Effector memory CD8-positive, alpha-beta T cell (primary cell): ENCODE measurements around the gene MAPK12.

Source experiments
- ATAC-seq: fragments of 150-1000 bp; cut with Tn5 transposase; replicated peaks from 2 replicates; pipeline ENCODE4 v1.10.0; 2021; ENCODE audit warnings: mild to moderate bottlenecking, moderate library complexity
- DNase-seq, 3 experiments: peaks; one replicate each; pipeline ENCODE4 v3.0.0; 2021
- H3K27ac Mint-ChIP-seq, 2 donors: one replicate each; pipeline ENCODE4 v1.8.0; 2022; ENCODE audit warnings: mild to moderate bottlenecking in 2 of 2, mixed read lengths in 2 of 2, moderate library complexity in 2 of 2
- H3K27me3 Mint-ChIP-seq, 2 donors: one replicate each; pipeline ENCODE4 v1.8.0; 2022; ENCODE audit warnings: mixed read lengths in 2 of 2
- H3K36me3 Mint-ChIP-seq: one replicate; pipeline ENCODE4 v1.8.0; 2022; ENCODE audit warnings: mild to moderate bottlenecking, moderate library complexity, mixed read lengths; ENCODE audit not compliant: insufficient read depth
- H3K4me1 Mint-ChIP-seq, 2 donors: one replicate each; pipeline ENCODE4 v1.8.0; 2022; ENCODE audit warnings: low read depth in 2 of 2, mixed read lengths in 2 of 2
- H3K4me3 Mint-ChIP-seq, 2 donors: one replicate each; pipeline ENCODE4 v1.8.0; 2022; ENCODE audit warnings: mild to moderate bottlenecking in 2 of 2, mixed read lengths in 2 of 2, moderate library complexity in 2 of 2
- H3K9me3 Mint-ChIP-seq, 2 donors: one replicate each; pipeline ENCODE4 v1.8.0; 2022; ENCODE audit warnings: mixed read lengths in 2 of 2

MAPK12 gene

GRCh38 chr22:50216684-50217520, 44.6 kb downstream of the MAPK12 start:
- Mint-ChIP-seq H3K36me3 (peaks cover 83% of the 10 kb centered on the region), H3K27ac (peak overlapping the region in 1 of 2 donors; percentile 87), H3K4me3 (no peak overlapping the region), H3K4me1 (peaks cover 9 to 25% of the 10 kb centered on the region in 2 donors), H3K9me3 (no peaks in the 10 kb centered on the region), H3K27me3 (no peaks in the 10 kb centered on the region)
- no peak for DNase-seq
- ATAC-seq: no peak

GRCh38 chr22:50216055-50216683, 45.3 kb downstream of the MAPK12 start:
- ATAC-seq (no peak), DNase-seq (no peak)
- Mint-ChIP-seq H3K4me1 (peaks cover 9 to 25% of the 10 kb centered on the region in 2 donors), H3K27me3 (no peaks in the 10 kb centered on the region), H3K27ac (peak overlapping the region in 1 of 2 donors; percentile 84), H3K9me3 (no peaks in the 10 kb centered on the region), H3K36me3 (peaks cover 81% of the 10 kb centered on the region), H3K4me3 (peak overlapping the region in 1 of 2 donors; percentile 6)

- H3K4me1 Mint-ChIP-seq: peaks cover 9 to 25% of the 10 kb centered on the region in 2 donors
- no peak for ATAC-seq
- H3K27me3 Mint-ChIP-seq: no peaks in the 10 kb centered on the region
- DNase-seq: no peak
- H3K4me3 Mint-ChIP-seq: peak overlapping the region in 1 of 2 donors; percentile 54
- peak overlapping the region; percentile 33 to 84 for H3K27ac Mint-ChIP-seq
- H3K36me3 Mint-ChIP-seq: peaks cover 75% of the 10 kb centered on the region
- no peaks in the 10 kb centered on the region for H3K9me3 Mint-ChIP-seq
Observed at GRCh38 chr22:50215297-50216054, 46.0 kb downstream of the MAPK12 start.

- peak overlapping the region in 1 of 2 donors; percentile 52 for H3K27ac Mint-ChIP-seq
- no peak overlapping the region for H3K4me3 Mint-ChIP-seq
Observed at GRCh38 chr22:50213263-50213662, 48.2 kb downstream of the MAPK12 start.

GRCh38 chr22:50211147-50211546, 50.3 kb downstream of the MAPK12 start:
- Mint-ChIP-seq H3K4me3 (no peak overlapping the region), H3K9me3 (no peaks in the 10 kb centered on the region), H3K36me3 (peaks cover 57% of the 10 kb centered on the region), H3K4me1 (peaks cover 12 to 31% of the 10 kb centered on the region in 2 donors), H3K27me3 (no peaks in the 10 kb centered on the region), H3K27ac (no peak overlapping the region)
- DNase-seq (no peak), ATAC-seq (no peak)

More at GRCh38 chr22:50213263-50213662, 48.2 kb downstream of the MAPK12 start:
- Mint-ChIP-seq H3K36me3 (peaks cover 70% of the 10 kb centered on the region), H3K9me3 (no peaks in the 10 kb centered on the region), H3K4me1 (peaks cover 12 to 31% of the 10 kb centered on the region in 2 donors), H3K27me3 (no peaks in the 10 kb centered on the region)
- ATAC-seq (no peak), DNase-seq (no peak)

GRCh38 chr22:50210378-50211139, 50.9 kb downstream of the MAPK12 start:
- H3K36me3 Mint-ChIP-seq: peaks cover 52% of the 10 kb centered on the region
- no peak overlapping the region for H3K4me3 Mint-ChIP-seq
- peaks cover 12 to 31% of the 10 kb centered on the region in 2 donors for H3K4me1 Mint-ChIP-seq
- ATAC-seq (no peak), DNase-seq (no peak)
- H3K27me3 Mint-ChIP-seq: no peaks in the 10 kb centered on the region
- H3K27ac Mint-ChIP-seq: peak overlapping the region; percentile 6 to 36
- no peaks in the 10 kb centered on the region for H3K9me3 Mint-ChIP-seq

GRCh38 chr22:50209893-50210292, 51.6 kb downstream of the MAPK12 start:
- Mint-ChIP-seq H3K4me1 (peaks cover 15 to 32% of the 10 kb centered on the region in 2 donors), H3K9me3 (no peaks in the 10 kb centered on the region), H3K4me3 (no peak overlapping the region), H3K27ac (peak overlapping the region; percentile 6 to 36), H3K27me3 (no peaks in the 10 kb centered on the region), H3K36me3 (peaks cover 45% of the 10 kb centered on the region)
- ATAC-seq: peak; percentile 84
- peak; percentile 67 to 69 (median 67) for DNase-seq

- H3K27ac Mint-ChIP-seq: peak overlapping the region; percentile 6 to 36
- no peaks in the 10 kb centered on the region for H3K27me3 Mint-ChIP-seq
- DNase-seq: no peak
- H3K4me1 Mint-ChIP-seq: peaks cover 19 to 33% of the 10 kb centered on the region in 2 donors
- H3K36me3 Mint-ChIP-seq: peaks cover 43% of the 10 kb centered on the region
- no peak overlapping the region for H3K4me3 Mint-ChIP-seq
- peak; percentile 36 for ATAC-seq
- H3K9me3 Mint-ChIP-seq: no peaks in the 10 kb centered on the region
Observed at GRCh38 chr22:50208939-50209892, 52.3 kb downstream of the MAPK12 start.

GRCh38 chr22:50208430-50208938, 53.0 kb downstream of the MAPK12 start:
- DNase-seq: no peak
- ATAC-seq: no peak
- H3K27me3 Mint-ChIP-seq: no peaks in the 10 kb centered on the region
- peaks cover 42% of the 10 kb centered on the region for H3K36me3 Mint-ChIP-seq
- peaks cover 19 to 27% of the 10 kb centered on the region in 2 donors for H3K4me1 Mint-ChIP-seq
- no peak overlapping the region for H3K27ac Mint-ChIP-seq
- no peaks in the 10 kb centered on the region for H3K9me3 Mint-ChIP-seq
- no peak overlapping the region for H3K4me3 Mint-ChIP-seq

GRCh38 chr22:50207383-50208140, 53.9 kb downstream of the MAPK12 start:
- Mint-ChIP-seq H3K27me3 (no peaks in the 10 kb centered on the region), H3K4me1 (peaks cover 15 to 19% of the 10 kb centered on the region in 2 donors), H3K27ac (peak overlapping the region in 1 of 2 donors; percentile 76), H3K36me3 (peaks cover 37% of the 10 kb centered on the region), H3K4me3 (no peak overlapping the region), H3K9me3 (no peaks in the 10 kb centered on the region)
- DNase-seq: no peak
- no peak for ATAC-seq

GRCh38 chr22:50206599-50206998, 54.9 kb downstream of the MAPK12 start:
- Mint-ChIP-seq H3K27ac (peak overlapping the region in 1 of 2 donors; percentile 49), H3K36me3 (peaks cover 35% of the 10 kb centered on the region), H3K27me3 (no peaks in the 10 kb centered on the region), H3K9me3 (no peaks in the 10 kb centered on the region), H3K4me1 (peaks cover 18 to 25% of the 10 kb centered on the region in 2 donors), H3K4me3 (no peak overlapping the region)
- ATAC-seq (no peak), DNase-seq (no peak)
